ENCODE results near the gene CIC.

The CIC gene

DNA sequence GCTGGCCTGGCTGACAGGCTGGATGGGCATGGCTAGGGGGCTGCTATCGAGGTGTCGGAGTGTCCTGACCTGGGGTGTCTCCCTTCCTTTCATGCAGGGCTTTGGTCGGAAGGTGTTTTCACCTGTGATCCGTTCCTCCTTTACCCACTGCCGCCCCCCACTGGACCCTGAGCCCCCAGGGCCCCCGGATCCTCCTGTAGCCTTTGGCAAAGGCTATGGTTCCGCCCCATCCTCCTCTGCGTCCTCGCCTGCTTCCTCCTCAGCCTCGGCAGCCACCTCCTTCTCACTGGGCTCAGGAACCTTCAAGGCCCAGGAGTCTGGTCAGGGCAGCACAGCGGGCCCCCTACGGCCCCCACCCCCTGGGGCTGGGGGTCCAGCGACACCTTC lies 21.1 kb downstream of the CIC start:
- no peak for DNase-seq

DNA sequence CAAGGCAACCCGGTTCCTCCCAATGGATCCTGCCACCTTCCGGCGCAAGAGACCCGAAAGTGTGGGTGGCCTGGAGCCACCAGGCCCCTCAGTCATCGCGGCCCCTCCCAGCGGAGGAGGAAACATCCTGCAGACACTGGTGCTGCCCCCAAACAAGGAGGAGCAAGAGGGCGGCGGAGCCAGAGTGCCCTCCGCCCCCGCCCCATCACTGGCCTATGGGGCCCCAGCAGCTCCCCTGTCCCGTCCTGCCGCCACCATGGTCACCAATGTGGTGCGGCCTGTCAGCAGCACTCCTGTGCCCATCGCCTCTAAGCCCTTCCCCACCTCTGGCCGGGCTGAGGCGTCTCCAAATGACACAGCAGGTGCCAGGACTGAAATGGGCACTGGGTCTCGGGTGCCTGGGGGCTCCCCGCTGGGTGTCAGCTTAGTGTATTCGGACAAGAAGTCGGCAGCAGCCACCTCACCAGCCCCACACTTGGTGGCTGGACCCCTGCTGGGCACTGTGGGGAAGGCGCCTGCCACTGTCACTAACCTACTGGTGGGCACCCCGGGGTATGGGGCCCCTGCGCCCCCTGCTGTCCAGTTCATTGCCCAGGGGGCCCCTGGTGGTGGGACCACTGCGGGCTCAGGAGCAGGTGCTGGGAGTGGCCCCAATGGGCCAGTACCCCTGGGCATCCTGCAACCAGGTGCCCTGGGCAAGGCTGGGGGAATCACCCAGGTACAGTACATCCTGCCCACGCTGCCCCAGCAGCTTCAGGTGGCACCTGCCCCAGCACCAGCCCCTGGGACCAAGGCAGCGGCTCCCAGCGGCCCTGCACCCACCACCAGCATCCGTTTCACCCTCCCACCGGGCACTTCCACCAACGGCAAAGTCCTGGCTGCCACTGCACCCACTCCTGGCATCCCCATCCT lies 21.7 kb downstream of the CIC start:
- DNase-seq: peak; percentile 39 to 55

DNA sequence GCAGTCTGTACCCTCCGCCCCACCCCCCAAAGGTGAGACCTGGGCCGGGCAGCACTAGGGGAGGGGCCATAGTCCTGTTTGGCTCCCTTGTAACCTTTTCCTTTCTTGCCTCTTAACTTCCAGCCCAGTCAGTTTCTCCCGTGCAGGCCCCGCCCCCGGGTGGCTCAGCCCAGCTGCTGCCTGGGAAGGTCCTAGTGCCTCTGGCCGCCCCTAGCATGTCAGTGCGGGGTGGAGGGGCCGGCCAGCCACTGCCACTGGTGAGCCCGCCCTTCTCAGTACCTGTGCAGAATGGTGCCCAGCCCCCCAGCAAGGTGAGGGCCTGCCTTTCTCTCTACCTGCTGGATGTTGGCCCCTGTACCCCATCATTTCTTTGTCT lies 22.4 kb downstream of the CIC start:
- no peak for DNase-seq

DNA sequence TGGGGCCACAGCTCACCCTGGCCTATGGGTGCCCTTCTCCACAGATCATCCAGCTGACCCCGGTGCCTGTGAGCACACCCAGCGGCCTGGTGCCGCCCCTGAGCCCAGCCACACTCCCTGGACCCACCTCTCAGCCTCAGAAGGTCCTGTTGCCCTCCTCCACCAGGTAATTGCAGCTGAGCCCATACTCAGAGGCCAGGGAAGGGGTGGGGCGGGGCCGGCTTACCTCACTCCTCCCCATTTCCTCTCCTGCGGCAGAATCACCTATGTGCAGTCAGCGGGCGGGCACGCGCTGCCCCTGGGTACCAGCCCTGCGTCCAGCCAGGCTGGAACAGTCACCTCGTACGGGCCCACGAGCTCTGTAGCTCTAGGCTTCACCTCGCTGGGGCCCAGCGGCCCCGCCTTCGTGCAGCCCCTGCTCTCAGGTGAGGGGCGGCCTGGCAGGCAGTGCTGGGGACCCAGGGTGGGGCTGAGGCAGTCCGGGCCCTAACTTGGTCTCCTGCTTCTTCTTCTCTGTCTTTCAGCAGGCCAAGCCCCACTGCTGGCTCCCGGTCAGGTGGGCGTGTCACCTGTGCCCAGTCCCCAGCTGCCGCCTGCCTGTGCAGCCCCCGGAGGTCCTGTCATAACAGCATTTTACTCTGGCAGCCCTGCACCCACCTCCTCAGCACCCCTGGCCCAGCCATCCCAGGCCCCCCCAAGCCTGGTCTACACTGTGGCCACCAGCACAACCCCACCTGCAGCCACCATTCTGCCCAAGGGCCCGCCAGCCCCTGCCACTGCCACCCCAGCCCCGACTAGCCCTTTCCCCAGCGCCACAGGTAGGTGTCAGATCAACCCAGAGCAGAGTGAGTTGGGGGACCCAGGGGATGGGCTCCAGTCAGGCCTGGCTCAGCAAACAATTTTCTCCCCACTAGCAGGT lies 23.2 kb downstream of the CIC start:
- no peak for DNase-seq

DNA sequence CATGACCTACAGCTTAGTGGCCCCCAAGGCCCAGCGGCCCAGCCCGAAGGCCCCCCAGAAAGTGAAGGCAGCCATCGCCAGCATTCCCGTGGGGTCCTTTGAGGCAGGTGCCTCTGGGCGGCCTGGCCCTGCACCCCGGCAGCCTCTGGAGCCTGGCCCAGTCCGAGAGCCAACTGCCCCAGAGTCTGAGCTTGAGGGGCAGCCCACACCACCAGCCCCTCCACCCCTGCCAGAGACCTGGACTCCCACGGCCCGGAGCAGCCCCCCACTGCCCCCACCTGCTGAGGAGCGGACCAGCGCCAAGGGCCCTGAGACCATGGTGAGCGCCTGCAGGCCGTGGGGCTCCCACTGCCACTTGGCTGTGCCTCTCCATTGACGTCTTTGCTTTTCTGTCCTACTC lies 23.9 kb downstream of the CIC start:
- no peak for DNase-seq

DNA sequence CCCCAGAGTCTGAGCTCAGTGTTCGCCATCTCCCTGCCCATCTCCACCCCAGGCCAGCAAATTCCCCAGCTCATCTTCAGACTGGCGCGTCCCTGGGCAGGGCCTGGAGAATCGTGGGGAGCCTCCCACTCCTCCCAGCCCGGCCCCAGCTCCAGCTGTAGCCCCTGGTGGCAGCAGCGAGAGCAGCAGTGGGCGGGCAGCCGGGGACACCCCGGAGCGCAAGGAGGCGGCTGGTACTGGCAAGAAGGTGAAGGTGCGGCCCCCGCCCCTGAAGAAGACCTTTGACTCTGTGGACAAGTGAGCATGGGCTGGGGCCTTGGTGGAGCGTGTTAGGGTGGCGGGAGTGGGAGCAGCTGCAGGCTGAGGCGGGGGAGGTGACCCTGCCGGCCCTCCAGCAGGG lies 24.5 kb downstream of the CIC start:
- no peak for DNase-seq

DNA sequence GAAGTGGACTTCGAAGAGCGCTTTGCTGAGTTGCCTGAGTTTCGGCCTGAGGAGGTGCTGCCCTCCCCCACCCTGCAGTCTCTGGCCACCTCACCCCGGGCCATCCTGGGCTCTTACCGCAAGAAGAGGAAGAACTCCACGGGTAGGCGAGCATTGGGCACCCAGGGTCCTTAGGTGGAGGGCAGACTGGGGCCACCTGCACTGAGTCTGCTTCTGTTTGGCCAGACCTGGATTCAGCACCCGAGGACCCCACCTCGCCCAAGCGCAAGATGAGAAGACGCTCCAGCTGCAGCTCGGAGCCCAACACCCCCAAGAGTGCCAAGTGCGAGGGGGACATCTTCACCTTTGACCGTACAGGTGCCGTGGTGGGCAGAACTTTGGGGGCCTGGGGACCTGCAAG lies 24.9 kb downstream of the CIC start:
- DNase-seq: no peak

DNA sequence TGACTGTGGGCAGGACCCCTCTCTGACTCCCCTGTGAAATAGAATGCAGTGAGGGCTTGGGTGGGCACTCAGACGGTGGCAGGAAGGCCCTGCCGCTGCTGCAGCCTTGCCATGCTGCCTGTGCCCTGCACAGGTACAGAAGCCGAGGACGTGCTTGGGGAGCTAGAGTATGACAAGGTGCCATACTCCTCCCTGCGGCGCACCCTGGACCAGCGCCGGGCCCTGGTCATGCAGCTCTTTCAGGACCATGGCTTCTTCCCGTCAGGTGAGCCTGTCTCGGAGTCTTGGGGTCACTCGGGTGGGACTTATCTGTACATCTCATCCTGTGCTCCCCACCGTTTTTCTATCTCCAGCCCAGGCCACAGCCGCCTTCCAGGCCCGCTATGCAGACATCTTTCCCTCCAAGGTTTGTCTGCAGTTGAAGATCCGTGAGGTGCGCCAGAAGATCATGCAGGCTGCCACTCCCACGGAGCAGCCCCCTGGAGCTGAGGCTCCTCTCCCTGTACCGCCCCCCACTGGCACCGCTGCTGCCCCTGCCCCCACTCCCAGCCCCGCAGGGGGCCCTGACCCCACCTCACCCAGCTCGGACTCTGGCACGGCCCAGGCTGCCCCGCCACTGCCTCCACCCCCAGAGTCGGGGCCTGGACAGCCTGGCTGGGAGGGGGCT lies 25.6 kb downstream of the CIC start:
- no peak for DNase-seq

DNA sequence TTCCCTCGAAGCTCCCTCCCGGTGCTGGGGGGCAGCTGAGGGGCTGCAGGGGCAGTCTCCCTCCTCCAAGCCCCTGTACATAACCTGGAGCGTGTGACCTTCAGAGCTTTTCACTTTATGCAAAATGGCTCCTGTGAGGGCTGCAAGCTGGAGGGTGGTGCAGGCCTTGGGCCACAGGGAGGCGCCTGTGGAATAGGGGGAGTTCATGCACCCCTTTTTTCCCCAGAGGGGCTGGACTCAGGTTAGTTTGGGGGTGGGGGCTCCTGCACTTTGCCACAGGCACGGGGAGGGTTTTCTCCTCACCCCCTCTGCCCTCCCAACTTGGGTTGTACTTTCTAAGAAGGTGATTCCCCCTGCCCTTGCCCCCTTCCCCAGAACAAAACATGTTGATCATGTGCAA lies 26.3 kb downstream of the CIC start:
- no peak for DNase-seq

DNA sequence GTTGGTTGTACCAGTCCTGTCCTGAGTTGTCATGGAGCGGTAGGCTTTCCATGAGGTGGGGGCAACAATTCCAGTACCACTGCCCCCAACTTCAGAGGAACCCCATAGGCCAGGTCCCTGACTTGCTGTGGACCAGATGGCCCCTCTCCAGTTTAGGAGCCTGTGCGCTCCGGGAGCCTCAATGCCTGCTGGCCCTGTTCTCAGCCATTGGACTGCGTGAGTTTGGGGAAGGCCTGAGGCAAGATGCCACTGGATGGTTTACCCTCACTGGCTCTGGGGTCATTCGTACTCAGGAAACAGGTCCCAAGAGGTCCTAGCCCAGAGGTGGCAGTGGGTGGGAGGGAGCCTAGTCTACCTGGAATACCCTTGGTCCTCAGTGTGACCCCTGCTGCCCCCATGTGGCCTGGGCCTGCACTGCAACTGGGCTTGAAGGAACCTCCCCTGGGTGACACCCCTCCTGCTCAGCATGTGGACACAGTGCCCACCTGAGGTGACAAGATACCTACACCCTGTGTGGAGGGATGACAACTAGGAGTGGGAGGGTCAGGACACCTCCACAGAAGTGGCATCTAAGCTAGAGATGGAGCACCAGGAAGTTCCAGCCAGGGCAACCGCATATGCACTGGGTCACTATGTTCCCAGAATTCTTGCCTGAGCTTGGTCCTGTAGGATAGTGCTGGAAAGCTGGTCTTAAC lies 26.9 kb downstream of the CIC start:
- peak; percentile 91 to 95 for DNase-seq

DNA sequence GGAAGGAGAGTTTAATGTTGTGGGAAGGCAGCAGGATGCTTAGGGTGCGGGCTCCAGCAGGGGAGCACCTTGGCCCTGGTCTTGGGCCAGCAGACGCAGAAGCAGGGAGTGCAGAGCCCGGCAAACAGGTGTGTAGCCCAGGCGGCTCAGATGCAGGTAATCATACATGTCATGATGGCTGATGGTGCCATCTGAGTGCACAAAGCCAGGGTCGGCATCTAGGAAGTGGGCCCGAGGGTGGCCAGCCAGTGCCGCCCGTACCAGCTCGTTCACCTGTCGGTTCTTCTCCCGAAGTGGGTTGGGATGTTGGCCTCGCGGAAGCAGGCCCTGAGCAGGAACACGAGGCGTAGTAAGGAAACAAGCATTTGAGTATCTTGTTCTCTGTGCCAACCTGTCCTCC lies 28.0 kb downstream of the CIC start:
- no peak for DNase-seq

DNA sequence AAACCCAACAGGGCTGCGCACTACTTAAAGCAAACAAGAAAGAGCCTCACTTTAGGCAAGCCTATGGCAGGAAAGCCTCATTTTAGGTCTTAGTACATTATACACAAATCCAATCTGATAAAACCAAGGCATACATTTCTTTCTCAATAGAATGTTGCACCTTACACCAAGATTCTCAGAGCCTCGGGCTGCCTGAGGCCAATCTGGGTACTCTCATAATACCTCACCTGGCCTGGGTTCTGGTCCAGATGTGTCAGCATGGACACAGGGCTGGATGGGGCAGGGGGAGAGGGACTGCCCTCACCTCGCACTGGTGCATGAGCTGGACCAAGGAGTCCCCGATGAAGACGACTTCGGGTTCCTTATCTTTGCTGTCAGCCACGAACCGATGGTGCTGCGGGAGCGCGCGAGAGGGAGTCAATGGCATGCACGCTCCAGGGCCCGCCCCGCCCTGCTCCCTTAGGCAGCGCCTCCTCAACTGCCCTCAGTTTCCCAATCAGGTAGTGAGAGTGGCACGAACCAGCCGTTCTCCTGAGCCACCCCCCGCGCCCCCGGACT lies 32.7 kb downstream of the CIC start, which contains the start of gene PRR19:
Gene PRR19, plus strand, starts transcription at position 487 of the 558 bp plus-strand sequence. CDS start 7,453 bp downstream, outside the sequence.
- DNase-seq: no peak

DNA sequence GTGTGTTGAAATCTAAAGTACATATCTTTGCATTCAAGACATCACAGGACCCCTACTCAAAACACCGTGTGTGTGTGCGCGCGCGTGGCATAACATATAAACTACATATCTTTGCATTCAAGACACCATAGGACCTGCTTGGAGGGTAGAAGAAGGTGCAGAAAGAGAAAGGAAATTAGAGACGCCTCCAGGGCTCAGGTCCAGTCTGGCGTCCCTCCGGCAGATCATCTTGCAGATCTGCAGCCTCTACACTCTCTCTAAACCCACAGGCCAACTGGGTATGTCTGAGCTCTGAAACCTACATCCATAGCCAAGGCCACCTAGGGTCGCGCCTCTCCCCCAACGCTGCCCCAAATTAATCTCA lies 34.0 kb downstream of the CIC start:
- DNase-seq: no peak

DNA sequence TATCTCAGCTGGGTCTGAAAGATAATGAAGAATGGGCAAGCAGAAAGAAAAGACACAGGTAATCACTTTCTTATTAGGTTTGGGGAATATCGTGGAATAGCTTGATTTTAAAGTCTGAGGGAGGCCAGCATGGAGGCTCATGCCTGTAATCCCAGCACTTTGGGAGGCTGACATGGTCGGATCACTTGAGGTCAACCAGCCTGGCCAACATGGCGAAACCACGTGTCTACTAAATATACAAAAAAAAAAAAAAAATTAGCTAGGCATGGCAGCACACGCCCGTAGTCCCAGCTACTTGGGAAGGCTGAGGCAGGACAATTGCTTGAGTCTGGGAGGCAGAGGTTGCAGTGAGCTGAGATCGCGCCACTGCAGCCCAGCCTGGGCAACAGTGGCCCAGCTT lies 34.8 kb downstream of the CIC start:
- DNase-seq: no peak

DNA sequence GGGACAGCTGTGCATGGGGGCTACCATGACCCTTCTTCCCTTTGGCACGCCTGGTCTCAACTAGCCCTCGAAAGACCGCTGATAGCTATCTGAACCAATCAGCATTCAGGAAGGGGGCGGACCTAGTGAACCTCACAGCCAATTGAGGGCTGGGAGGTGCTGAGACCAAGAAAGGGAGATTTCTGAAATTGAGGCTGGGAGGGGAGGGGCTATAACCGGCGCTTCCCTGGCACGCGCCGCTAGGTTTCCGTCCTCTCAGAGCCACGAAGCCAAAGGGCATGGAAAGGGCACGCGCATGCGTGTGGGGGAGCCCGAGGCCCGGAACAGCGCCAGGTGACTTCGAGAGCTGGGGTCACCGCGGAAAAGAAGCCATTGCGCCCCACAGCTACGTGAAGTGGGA lies 37.6 kb downstream of the CIC start:
- DNase-seq: no peak

DNA sequence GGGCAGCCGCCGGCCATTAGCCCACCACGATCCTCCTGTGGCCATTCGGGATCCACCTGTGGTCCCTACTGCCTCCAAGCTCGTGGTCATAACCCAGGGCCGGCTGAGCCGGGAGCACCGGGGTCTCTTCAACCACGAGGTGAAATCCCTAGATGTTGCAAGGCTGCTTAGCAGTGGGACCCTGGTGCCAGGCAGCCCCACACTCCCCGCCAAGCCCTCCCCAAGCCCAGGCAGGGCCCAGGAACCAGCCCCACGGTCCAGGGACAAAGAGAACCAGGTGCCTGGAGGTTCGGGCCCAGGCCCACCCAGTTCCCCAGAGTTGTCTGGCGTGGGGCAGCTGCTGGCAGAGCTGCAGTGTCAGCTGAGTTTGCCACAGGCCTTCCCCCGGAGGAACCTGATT lies 40.6 kb downstream of the CIC start:
- DNase-seq: no peak

DNA sequence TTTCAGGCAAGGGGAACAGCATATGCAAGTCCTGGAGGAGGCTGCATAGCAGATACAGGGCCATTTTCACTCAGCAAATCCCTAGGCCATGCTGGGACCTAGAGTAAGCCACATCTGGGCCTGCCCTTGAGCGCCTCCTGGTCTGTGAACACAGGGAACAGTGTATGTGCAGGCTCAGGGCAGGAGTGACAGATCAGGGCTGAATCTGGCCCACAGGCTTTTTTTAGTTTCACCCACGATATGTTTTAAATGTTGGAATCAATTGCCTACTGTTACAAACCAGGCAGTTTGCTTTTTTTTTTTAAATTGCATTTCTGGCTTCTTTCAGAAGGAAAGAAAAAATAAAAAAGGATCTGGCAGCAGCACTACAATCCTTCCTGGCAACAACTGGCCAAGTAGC lies 42.6 kb downstream of the CIC start:
- no peak for DNase-seq

DNA sequence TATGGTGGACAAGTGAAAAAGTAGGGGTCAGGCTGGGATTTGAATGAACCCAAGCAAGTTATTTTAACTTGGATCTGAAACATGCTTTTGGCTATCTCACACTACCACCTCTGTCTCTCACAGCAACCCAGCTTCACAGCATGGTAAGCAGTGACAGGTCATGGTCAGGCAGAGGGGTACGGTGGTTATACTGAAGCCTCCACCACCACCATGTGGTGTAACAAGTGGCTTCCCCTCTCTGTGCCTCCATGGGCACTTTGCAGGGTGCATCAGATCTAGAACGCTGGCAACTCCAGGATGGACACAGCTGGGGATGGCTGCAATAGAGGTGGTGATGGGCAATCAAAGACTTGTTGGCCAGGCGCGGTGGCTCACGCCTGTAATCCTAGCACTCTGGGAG lies 43.3 kb downstream of the CIC start:
- DNase-seq: no peak

DNA sequence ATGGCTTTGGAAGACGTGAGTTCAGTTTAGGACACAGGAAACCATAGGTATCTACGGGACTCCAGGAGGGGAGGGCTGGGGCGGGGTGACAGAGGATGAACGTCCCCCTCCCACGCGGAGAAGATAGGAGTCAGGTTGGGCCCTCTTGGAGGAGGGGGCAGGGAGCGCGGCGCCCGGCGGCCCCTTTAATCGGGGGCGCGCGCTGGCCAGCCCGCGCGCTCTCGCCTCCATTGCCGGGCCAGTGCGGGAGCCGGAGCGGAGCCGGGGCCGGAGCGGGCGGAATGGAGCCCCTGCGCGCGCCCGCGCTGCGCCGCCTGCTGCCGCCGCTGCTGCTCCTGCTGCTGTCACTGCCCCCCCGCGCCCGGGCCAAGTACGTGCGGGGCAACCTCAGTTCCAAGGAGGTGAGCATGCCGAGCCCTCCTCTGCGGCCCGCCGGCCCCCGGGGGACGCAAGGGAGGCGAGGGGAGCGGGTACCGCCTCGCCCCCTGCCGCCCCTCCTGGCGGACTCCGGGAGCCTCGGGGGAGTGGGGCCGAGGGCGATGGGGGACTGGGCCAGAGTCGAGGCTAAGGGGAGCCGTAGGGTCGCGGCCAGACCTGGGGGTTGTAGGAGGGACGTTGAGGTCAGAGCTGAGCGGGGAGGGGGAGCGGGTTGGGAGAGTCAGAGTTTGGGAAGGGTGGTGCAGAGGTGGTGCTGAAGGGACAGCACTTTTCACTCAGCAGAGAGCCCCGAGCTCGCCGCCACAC lies 44.2 kb downstream of the CIC start, which contains the start of gene TMEM145:
Gene TMEM145, plus strand, starts transcription at position 214 of the 744 bp plus-strand sequence. Its CDS starts 68 bp downstream, at position 282.
- DNase-seq: peak in 1 of 2 donors; percentile 46

DNA sequence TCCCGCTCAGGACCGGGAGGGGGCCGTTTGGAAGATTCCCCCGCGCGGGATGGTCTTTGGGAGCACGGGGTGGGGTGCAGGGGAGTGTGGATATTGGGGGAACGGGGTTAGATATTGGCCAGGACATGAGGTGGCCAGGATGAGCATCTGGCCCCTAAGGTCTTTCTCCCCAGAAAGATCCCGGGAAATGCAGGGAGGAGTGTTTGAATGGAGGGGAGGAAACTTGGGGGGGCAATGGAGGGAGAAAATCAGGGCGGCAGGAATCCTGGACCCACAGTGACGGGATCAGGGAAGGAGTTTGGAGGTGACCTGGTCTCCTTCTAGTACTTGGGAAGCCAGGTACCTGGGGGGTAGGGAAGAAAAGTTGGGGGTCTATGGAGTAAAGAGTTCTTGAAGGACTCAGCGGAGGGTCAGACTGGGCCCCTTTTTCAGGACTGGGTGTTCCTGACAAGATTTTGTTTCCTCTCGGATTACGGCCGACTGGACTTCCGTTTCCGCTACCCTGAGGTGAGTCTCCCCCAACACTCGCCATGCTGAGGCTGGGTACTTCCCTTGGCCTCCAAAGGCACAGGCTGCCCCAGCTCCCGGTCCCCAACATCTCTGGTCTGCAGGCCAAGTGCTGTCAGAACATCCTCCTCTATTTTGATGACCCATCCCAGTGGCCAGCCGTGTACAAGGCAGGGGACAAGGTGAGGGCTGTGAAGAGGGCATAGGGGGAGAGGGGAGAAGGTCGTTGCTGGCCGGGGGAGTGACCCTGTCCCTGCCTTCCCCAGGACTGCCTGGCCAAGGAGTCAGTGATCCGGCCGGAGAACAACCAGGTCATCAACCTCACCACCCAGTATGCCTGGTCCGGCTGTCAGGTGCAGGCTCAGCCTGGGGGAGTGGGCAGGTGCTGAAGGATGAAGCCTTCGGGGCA lies 45.0 kb downstream of the CIC start:
- DNase-seq: no peak

Data from stimulated activated CD4-positive, alpha-beta T cell treated with anti-CD3 and anti-CD28 coated beads, Interleukin-2, amount 100 ng/mL, for 48 hours (primary cell).